ENCODE measurements around the gene XRCC5. TPM values are rescaled to one million over a fixed set of nuclear protein-coding genes. Genes with fewer than 3 reads are reported as not detected.

Gene XRCC5
- polyA plus RNA-seq, 1 donor (not counting 4 experiments of a cell fraction or from before 2014, with no cell fraction given), result 521 TPM

DNA sequence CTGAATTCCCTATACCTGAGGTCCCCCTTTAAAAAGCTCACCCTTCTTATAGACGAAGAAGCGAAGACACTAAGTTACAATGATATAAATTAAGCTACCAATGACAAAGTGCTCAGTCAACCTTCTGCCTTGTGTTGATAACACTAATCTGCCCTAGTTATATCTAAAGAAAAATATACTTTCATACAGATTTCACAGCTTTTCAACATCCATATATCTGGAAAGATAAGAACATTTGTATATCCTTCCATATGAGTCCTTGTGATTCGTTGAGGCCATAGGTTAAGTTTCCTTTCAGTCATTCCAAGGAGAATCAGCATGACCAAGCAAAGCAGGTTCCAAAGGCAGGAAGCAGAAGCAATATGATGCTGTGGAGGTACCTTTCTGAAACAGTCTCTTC lies 46.8 kb downstream of the XRCC5 start:
- Histone ChIP-seq H3K79me2 (ENCODE audit: control insufficient read depth, insufficient read depth, low read length) (peaks cover 17% of the 10 kb centered on the region), H3K27me3 (ENCODE audit: control insufficient read depth, extremely low read depth, insufficient read depth, low read length) (no peaks in the 10 kb centered on the region), H3K9me1 (ENCODE audit: control insufficient read depth, extremely low read depth, insufficient read depth, low read length) (no peaks in the 10 kb centered on the region), H2AFZ (ENCODE audit: control insufficient read depth, low read length) (no peak overlapping the region), H4K20me1 (ENCODE audit: control insufficient read depth, extremely low read depth, insufficient read depth, low read length) (no peaks in the 10 kb centered on the region), H3K9me3 (ENCODE audit: control insufficient read depth, low read depth, low read length) (no peaks in the 10 kb centered on the region), H3K9ac (ENCODE audit: control insufficient read depth, extremely low read depth, insufficient read depth, low read length) (no peak overlapping the region), H3K27ac (ENCODE audit: control insufficient read depth, insufficient read depth, low read length) (no peak overlapping the region), H3K4me1 (ENCODE audit: control insufficient read depth, extremely low read depth, insufficient read depth, low read length) (no peaks in the 10 kb centered on the region), H3K4me2 (ENCODE audit: control insufficient read depth, extremely low read depth, insufficient read depth, low read depth, low read length) (no peak overlapping the region), H3K36me3 (ENCODE audit: control insufficient read depth in 2 of 2, extremely low read depth in 1 of 2, insufficient read depth in 2 of 2, low read length in 2 of 2) (peaks cover 15 to 45% of the 10 kb centered on the region in 2 experiments), H3K4me3 (ENCODE audit: control insufficient read depth in 2 of 3, extremely low read depth in 1 of 3, insufficient read depth in 2 of 3, low read depth in 1 of 3, low read length in 3 of 3) (no peak overlapping the region)
- DNase-seq (ENCODE audit: low read depth, low spot score) (no peak), FAIRE-seq (no peak)
- TF ChIP-seq, protein P1, sequence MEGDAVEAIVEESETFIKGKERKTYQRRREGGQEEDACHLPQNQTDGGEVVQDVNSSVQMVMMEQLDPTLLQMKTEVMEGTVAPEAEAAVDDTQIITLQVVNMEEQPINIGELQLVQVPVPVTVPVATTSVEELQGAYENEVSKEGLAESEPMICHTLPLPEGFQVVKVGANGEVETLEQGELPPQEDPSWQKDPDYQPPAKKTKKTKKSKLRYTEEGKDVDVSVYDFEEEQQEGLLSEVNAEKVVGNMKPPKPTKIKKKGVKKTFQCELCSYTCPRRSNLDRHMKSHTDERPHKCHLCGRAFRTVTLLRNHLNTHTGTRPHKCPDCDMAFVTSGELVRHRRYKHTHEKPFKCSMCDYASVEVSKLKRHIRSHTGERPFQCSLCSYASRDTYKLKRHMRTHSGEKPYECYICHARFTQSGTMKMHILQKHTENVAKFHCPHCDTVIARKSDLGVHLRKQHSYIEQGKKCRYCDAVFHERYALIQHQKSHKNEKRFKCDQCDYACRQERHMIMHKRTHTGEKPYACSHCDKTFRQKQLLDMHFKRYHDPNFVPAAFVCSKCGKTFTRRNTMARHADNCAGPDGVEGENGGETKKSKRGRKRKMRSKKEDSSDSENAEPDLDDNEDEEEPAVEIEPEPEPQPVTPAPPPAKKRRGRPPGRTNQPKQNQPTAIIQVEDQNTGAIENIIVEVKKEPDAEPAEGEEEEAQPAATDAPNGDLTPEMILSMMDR (optimal IDR thresholded peaks at IDR 0.05 in 1 of 3, IDR thresholded peaks at IDR 0.05 in 1 of 3, conservative IDR thresholded peaks at IDR 0.05 in 1 of 3; ENCODE audit: extremely low read depth in 1 of 3, insufficient read depth in 2 of 3, low read length in 3 of 3), result no peak
- no peak for TF ChIP-seq EZH2 (IDR thresholded peaks at IDR 0.05; ENCODE audit: low read length)
- dilution Hi-C loops (cut with MboI; ENCODE audit: extremely low pct_ligation_motif_present, low sequenced_read_pairs), result no loop called here

DNA sequence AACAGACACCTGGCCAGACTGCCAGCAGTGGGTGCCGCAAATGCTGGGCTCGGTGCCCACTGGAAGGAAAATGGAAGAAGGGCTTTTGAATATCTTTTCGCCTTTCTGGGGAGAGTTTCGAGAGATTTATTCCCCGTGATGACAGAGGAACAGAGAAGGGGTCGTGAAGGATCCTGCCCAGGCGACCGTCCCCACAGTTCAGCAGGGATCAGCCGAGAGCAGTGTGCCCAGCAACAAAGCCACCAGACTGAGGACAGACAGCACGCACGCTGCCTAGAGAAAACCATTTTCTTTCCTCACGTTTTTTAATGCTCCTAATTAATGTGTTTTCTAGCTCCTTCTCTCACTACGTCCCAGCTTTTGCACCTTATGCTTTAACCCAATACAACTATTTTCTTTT lies 47.7 kb downstream of the XRCC5 start:
- H3K27ac ChIP-seq (ENCODE audit: control insufficient read depth, insufficient read depth, low read length), result no peak overlapping the region
- no peak for DNase-seq (ENCODE audit: low read depth, low spot score)
- no peaks in the 10 kb centered on the region for H3K9me3 ChIP-seq (ENCODE audit: control insufficient read depth, low read depth, low read length)
- no peak overlapping the region for H3K4me2 ChIP-seq (ENCODE audit: control insufficient read depth, extremely low read depth, insufficient read depth, low read depth, low read length)
- H3K9ac ChIP-seq (ENCODE audit: control insufficient read depth, extremely low read depth, insufficient read depth, low read length), result no peak overlapping the region
- no peaks in the 10 kb centered on the region for H4K20me1 ChIP-seq (ENCODE audit: control insufficient read depth, extremely low read depth, insufficient read depth, low read length)
- H2AFZ ChIP-seq (ENCODE audit: control insufficient read depth, low read length), result no peak overlapping the region
- H3K4me3 ChIP-seq (ENCODE audit: control insufficient read depth in 2 of 3, extremely low read depth in 1 of 3, insufficient read depth in 2 of 3, low read depth in 1 of 3, low read length in 3 of 3), result no peak overlapping the region
- no peaks in the 10 kb centered on the region for H3K4me1 ChIP-seq (ENCODE audit: control insufficient read depth, extremely low read depth, insufficient read depth, low read length)
- peaks cover 14% of the 10 kb centered on the region for H3K79me2 ChIP-seq (ENCODE audit: control insufficient read depth, insufficient read depth, low read length)
- no peaks in the 10 kb centered on the region for H3K27me3 ChIP-seq (ENCODE audit: control insufficient read depth, extremely low read depth, insufficient read depth, low read length)
- FAIRE-seq, result no peak
- no peaks in the 10 kb centered on the region for H3K9me1 ChIP-seq (ENCODE audit: control insufficient read depth, extremely low read depth, insufficient read depth, low read length)
- dilution Hi-C loops (cut with MboI; ENCODE audit: extremely low pct_ligation_motif_present, low sequenced_read_pairs), result no loop called here
- peaks cover 18 to 48% of the 10 kb centered on the region in 2 experiments for H3K36me3 ChIP-seq (ENCODE audit: control insufficient read depth in 2 of 2, extremely low read depth in 1 of 2, insufficient read depth in 2 of 2, low read length in 2 of 2)
- TF ChIP-seq, protein P1 (optimal IDR thresholded peaks at IDR 0.05 in 1 of 3, IDR thresholded peaks at IDR 0.05 in 1 of 3, conservative IDR thresholded peaks at IDR 0.05 in 1 of 3; ENCODE audit: extremely low read depth in 1 of 3, insufficient read depth in 2 of 3, low read length in 3 of 3), result no peak
